ENCODE measurements around the gene NIT1. TPM values are rescaled to one million over a fixed set of nuclear protein-coding genes. Genes with fewer than 3 reads are reported as not detected.
A peak's percentile ranks its signal among the peaks of the same experiment; 100 is the strongest.

The NIT1 gene
- polyA plus RNA-seq, 1 experiment, result 19.2 TPM

DNA sequence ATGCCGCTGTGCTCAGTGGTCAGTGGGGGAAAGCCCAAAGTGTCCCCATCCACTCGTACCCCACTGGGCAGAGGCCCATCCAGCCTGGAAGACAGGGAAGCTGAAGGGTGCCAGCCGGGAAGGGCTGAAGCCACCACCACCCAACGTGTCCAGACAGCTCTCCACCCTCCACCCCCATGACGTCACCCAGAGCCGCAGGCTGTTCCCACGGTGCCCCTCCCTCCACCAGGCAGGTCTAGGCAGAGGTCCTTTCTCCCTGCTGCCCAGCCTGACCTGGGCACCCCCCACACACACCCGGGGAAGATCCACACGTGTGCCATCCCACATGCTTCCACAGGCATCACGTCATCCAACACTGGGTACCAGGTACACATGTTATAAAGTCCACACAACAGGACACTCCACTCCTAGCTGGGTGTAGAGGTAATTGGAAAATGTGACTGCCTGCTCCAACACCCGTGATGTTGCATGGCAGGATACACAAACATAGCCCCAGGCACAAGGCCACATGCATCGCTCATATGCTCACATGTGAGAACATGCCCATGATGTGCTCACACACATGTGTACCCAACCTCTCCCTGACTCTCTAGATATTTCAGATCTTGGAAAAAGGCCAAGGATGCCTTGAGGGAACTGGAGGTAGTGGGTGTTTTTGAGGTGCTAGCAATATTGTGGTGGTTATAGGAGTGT, 43.1 kb upstream of the NIT1 start:
- ChIA-PET CTCF (no interaction called here), POLR2A (no interaction called here)
- no peak overlapping the region for H3K27ac ChIP-seq (ENCODE audit: low read depth, low read length)
- no peaks in the 10 kb centered on the region for H3K27me3 ChIP-seq (ENCODE audit: control insufficient read depth, insufficient read depth, low read length)
- no peak for DNase-seq (ENCODE audit: low read depth, low spot score)
- TF ChIP-seq, protein P1, sequence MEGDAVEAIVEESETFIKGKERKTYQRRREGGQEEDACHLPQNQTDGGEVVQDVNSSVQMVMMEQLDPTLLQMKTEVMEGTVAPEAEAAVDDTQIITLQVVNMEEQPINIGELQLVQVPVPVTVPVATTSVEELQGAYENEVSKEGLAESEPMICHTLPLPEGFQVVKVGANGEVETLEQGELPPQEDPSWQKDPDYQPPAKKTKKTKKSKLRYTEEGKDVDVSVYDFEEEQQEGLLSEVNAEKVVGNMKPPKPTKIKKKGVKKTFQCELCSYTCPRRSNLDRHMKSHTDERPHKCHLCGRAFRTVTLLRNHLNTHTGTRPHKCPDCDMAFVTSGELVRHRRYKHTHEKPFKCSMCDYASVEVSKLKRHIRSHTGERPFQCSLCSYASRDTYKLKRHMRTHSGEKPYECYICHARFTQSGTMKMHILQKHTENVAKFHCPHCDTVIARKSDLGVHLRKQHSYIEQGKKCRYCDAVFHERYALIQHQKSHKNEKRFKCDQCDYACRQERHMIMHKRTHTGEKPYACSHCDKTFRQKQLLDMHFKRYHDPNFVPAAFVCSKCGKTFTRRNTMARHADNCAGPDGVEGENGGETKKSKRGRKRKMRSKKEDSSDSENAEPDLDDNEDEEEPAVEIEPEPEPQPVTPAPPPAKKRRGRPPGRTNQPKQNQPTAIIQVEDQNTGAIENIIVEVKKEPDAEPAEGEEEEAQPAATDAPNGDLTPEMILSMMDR (IDR thresholded peaks at IDR 0.05; ENCODE audit: low read depth, low read length), result no peak
- H3K4me3 ChIP-seq (ENCODE audit: low read depth, low read length), result no peak overlapping the region
- no peaks in the 10 kb centered on the region; the same call in 1 of the 2 replicates for H3K9me3 ChIP-seq (ENCODE audit: control insufficient read depth, insufficient read depth, low read length)

DNA sequence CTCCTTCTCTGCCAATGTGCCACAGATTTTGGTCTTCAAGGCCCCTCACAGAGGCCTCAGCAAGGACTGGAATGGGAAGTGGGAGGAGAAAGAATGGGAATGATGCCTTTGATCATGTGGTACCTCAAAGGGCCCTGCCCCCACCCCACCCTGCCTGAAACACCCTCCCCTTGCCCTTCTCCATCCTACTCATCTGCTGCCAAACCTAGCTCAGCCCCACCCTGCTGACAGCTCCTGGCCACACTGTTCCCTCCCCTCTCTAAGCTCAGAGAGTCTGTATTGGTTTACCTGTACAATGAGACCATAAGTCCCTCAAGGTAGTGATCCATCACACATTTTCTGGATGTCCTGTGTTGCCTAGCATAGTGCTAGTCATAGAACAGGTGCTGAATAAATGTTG, 41.5 kb upstream of the NIT1 start:
- TF ChIP-seq, protein P1 (IDR thresholded peaks at IDR 0.05; ENCODE audit: low read depth, low read length), result no peak
- DNase-seq (ENCODE audit: low read depth, low spot score), result no peak
- ChIA-PET POLR2A (no interaction called here), CTCF (no interaction called here)
- Histone ChIP-seq H3K9me3 (ENCODE audit: control insufficient read depth, insufficient read depth, low read length) (no peaks in the 10 kb centered on the region; the same call in 1 of the 2 replicates), H3K27me3 (ENCODE audit: control insufficient read depth, insufficient read depth, low read length) (no peaks in the 10 kb centered on the region), H3K27ac (ENCODE audit: low read depth, low read length) (no peak overlapping the region), H3K4me3 (ENCODE audit: low read depth, low read length) (no peak overlapping the region)

DNA sequence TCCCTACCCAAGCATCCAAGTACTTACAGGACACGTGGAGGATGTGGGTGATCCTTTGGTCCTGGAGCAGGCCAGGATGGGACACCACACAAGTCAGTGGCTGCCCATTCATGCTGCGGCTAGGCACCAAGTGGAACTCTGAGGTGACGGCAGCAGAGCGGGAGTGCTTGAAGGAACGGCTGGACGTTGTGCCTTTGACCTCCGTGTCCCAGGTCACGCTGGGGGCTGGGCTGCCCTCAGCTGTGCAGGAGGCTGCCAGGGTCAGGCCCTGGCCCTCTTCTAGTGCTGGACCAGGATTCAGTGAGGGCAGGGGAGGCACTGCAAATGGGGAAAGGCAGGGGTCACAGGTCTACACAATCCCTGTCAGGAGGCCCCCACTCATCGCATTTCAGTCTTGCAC, 40.5 kb upstream of the NIT1 start:
- H3K4me3 ChIP-seq (ENCODE audit: low read depth, low read length), result no peak overlapping the region
- TF ChIP-seq, protein P1 (IDR thresholded peaks at IDR 0.05; ENCODE audit: low read depth, low read length), result no peak
- DNase-seq (ENCODE audit: low read depth, low spot score), result no peak
- CTCF ChIA-PET, result no interaction called here
- POLR2A ChIA-PET, result no interaction called here
- no peak overlapping the region for H3K27ac ChIP-seq (ENCODE audit: low read depth, low read length)
- H3K9me3 ChIP-seq (ENCODE audit: control insufficient read depth, insufficient read depth, low read length), result no peaks in the 10 kb centered on the region; the same call in 1 of the 2 replicates
- no peaks in the 10 kb centered on the region for H3K27me3 ChIP-seq (ENCODE audit: control insufficient read depth, insufficient read depth, low read length)

DNA sequence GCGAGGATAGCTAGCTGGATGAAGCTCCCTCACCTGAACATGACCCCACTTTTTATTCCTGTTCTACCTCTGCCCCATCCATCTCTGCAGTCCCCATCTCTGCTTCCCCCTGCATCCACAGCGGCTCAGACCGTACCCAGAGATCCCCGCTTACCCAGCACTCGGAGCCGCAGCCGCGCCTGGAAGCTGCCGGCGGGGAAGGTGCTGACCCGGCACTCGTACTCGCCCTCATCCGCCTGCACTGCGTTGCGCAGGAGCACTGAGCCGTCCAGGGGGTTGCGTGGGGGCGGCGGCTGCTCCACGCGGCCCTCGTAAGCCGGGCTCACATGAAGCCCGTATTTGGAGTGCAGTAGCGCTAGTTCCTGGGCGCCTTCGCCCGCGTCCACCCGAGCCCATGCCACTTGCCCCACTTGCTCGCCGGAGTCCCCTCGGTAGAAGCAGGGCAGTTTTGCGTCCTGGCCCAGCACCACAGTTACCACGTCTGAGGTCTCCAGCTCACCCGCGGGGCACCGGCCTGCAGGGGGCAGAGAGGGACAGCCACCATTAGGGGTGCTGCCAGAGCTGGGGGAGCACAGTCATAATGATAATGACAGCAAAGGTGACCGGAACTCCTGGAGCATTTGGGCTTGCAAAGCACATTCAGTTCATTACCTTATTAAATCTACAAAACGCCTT, 38.3 kb upstream of the NIT1 start:
- no peak overlapping the region for H3K4me3 ChIP-seq (ENCODE audit: low read depth, low read length)
- H3K27ac ChIP-seq (ENCODE audit: low read depth, low read length), result no peak overlapping the region
- ChIA-PET POLR2A (interaction anchor here (0.6 kb wide), 1 partner anchor 87 kb away, joined by 5 read pairs; no protein-coding TSS in a partner anchor), CTCF (interaction anchor here (0.5 kb wide), 1 partner anchor 66 kb away, joined by 4 read pairs; no protein-coding TSS in a partner anchor)
- H3K9me3 ChIP-seq (ENCODE audit: control insufficient read depth, insufficient read depth, low read length), result no peaks in the 10 kb centered on the region; the same call in 1 of the 2 replicates
- no peak for DNase-seq (ENCODE audit: low read depth, low spot score)
- no peaks in the 10 kb centered on the region for H3K27me3 ChIP-seq (ENCODE audit: control insufficient read depth, insufficient read depth, low read length)
- TF ChIP-seq, protein P1 (IDR thresholded peaks at IDR 0.05; ENCODE audit: low read depth, low read length), result 0 out of 2 replicates have a peak, but pooled peaks have one; percentile 1
